ENCODE results near the gene ZNF697.

ZNF697 gene

DNA sequence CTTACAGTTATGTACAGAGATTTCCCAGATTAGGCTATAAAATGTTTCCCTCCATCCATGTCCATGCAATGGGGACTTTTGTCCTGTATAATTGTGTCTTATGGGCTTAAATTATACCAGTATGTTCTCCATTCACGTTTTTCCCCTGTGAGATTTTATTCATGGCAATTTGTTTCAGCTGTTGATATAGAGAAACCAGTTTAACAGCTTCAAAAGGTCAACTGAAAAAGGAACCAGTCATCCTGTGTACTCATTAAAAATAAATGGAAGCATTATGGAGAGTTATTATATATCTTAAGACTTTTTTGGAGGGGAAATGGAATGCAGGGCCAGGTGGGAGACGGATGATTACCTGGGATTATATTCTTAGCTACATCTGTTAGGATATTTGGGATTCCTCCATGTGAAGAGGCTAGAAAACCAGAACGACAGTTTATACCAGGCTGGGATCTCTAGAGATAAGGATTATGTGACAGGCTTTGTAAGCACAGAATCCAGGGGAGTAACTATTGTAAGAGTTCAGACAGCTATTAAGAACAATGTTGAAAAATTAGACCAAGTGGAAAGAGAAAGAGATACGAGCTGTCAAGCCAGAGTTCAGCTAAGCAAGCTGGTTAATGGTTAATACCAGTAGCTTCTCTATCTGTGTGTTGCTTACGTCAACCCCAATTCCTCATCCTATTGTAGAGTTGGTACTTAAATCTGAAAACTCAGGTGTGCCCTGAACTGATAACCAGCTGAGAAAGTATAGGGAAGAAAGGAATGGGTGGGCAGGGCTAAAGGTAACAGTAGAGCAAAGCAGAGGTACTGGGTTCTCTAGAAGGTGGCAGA lies 12.4 kb upstream of the ZNF697 start:
- DNase-seq = no peak

- no peak for DNase-seq
These were observed 11.6 kb upstream of the ZNF697 start for GRCh38 chr1:119659628-119660027.

DNA sequence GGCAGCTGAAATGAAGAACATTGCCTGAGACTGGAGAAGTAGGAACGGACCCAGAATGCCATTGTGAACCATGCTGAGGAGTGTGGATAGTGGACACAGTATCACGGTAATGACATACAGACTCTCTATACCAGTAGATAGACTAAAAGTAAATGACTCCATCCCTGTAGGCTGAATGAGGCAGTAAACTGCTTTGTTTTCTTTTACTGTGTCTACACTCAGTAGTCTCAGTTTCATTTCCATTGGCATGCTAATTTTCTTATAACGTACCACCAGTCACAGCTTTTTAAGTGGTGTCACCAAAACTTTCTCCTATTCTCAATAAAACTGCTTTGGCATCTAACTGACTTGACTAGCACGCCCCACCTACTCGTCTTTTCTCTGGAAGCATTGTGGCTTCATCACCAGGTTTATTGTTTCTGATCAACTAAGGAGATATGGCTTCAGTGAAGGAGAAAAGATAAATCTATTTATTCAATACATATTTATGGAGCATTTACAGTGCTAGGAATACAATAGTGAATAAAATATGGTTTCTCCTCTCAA lies 8.4 kb upstream of the ZNF697 start:
- DNase-seq = no peak

GRCh38 chr1:119655154-119655553 lies 7.1 kb upstream of the ZNF697 start:
- no peak for DNase-seq

GRCh38 chr1:119653839-119654170 lies 5.7 kb upstream of the ZNF697 start:
- no peak for DNase-seq

- no peak for DNase-seq
These were observed 5.2 kb upstream of the ZNF697 start for GRCh38 chr1:119653135-119653838.

GRCh38 chr1:119652587-119652986 lies 4.5 kb upstream of the ZNF697 start:
- no peak for DNase-seq

DNA sequence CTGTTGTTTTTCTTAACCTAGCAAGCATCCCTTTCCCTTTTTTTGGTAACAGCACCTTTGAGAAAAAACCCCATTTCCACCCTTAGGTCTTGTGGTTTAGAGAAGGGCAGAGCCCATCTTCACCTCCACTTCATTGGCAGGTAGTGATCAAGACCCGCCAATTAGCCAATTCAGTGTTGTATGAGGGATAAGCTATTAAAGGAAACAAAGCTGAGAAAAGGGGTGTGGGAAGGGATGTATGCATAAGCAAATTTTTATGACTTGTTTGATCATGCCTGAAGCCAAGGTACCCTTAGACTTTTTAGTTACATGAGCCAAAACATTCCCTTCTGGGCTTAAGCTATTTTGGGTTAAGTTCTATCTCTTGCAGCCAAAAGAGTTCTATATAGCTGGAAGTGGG lies 3.6 kb upstream of the ZNF697 start:
- no peak for DNase-seq

DNA sequence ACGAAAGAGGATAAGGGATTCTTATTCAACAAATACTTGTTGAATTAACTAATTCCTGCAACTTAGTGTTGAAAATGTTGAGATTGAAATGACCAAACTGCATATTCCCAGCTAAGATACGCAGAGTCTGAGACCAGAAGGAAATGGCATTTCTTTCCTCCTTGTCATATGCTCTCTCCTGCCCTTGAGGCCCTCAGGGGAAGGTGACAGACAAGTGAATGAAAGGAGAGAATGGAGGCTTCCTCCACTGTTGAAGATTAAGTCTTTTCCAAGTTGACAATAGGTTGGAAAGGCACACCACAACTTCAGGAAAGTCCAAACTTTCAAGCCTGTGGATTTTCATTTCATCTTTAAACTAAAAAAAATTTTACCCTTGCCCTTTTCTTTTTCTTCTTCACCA lies 3.1 kb upstream of the ZNF697 start:
- DNase-seq = no peak

DNA sequence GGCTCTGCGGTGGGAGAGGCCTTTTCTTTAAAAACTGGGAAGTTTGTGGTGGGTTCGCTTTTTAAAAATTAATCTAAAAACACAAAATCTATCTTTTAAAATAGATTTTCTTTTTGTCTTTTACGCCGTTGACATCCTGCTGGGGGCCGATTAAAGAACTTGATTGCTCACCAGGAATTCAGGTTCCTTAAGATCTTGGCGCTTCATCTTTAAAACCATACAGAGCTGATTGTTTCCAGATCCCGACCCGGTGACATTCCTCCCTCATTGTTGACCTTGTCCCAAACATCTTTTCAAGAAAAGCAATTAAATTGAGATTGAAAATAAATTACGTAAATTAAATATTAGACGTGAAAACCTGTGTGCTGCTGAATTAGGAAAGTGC lies 546 bp upstream of the ZNF697 start:
- no peak for DNase-seq

DNA sequence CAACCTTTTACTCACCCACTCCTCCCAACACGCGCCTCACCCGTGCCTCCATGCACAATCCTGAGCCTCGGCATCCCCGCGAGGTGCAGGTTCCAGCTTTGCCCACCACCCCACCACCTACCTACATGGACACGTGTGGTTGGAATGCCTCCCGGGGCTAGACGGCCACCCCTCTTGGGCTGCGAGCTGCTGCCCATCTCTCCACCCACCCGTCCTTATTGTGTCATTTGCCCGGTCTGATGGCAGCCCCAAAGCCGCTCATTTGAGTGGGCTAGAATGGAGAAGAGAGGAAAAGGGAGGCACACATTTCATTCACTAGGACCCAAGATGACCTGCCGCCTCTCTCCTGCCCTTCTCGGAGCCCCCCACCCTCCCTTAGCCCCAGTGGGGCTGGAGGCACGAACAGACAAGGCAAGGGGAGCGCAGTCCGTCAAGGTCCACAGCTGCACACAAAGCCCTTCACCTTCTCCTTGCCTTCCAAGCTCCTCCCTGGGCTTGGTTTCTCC lies 785 bp downstream of the ZNF697 start:
- no peak for DNase-seq

GRCh38 chr1:119646521-119647227 lies 1.4 kb downstream of the ZNF697 start:
- DNase-seq = no peak

DNA sequence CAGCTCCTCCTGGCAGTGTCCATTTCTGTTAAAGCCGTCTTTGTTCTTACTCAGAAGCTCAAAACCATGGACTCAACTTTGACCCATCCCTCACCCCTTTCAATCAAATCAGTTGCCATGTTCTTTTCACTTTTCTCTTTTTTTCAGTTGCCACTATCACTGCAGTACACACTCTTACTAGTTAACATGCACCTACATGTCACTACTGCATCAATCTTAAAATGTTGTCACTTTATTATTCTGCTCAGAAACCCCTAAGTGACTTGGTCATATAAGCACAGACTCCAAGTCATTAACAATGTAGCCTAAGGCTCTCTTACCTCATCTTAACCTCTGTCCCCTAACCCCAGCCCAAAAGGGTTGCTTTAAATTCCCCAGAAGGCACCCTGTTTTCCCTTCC lies 9.0 kb downstream of the ZNF697 start:
- DNase-seq = no peak

- no peak for DNase-seq
These were observed 10.4 kb downstream of the ZNF697 start for GRCh38 chr1:119637710-119638109.

DNA sequence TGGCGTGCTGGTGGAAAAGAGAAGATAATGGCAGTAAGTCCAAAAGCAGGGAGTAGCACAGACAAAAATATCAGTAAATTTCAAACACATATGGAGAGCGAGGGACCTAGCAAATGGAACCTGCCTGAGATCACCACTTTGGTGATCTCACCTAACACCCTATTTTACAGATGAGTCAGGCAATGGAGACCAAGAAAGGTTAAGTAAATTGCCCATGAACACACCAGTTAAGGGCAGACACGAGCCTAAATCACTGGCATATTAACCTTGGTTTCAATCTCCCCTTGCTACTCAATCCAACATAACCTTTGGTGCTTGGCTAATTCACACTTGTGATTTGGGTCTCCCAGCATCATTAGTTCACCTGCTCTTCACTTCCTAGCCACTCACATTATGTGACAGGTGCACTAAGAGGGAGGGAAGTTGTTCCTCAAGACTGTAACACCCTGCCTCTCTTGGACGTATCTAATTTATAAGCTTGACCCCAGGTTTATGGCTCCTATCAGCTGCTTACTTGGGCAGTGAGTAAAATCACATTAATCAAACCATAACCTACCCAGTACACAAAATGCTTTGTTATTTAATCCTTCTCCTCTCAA lies 11.5 kb downstream of the ZNF697 start:
- no peak for DNase-seq

DNA sequence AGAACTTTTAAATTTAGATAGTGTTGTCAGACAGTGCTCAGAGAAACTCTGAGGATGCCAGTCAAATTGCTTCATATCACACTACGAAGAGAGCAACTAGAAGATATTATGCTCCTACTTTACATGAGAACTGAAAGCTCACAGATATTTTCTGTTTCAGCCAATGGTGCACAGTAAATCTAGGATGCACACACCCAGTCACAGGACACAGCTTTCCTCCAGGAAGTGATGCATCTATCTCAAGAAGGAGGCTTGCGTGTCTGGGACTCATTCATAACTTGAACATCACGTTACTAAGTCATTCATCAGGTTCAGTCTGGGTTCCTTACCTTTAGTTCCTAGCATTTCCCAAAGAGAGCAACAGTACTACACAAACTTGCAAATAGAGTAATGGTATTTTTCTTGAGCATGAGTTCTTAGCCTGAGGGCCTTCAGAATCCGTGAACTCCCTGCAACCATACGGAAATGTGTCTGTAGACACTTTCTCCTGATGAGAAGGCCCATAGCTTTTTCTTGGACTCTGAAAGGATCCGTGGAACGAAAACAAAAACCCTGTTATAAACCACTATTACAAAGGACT lies 12.2 kb downstream of the ZNF697 start:
- DNase-seq = no peak

DNA sequence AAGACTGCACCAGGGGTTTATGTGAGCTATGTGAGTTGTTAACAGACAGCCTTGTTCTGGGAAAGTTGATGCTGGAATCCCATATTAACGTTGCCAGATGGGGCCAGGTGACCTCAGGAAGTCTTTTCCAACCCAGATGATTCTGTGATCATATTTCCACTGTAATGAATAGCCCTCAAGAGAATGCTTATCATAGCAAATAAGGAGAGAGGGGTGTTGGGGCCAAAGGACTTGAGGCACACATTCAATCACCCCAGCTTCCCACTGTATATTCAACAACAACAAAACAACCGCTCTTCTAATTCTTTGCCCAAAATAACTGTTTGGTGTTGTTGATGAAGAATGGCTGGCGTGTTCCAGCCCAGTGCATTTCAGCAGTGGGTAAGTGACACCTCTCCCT lies 14.1 kb downstream of the ZNF697 start:
- DNase-seq = no peak

DNA sequence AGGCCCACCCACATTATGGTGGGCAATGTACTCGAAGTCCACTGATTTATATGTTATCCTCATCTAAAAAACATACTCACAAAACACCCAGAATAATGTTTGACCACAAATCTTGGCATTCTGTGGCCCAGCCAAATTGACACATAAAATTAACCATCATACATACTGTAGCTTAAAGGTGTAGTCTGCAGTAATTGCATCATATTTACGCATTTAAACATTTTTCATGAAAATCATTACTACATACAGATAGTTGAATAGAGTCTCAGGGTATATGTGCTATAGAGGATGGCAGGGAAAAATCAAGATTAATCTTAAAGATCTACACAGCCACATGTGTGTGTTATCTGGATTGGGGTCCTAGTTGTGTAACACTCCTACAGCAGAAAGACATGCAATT lies 14.5 kb downstream of the ZNF697 start:
- DNase-seq = no peak

GRCh38 chr1:119632841-119633240 lies 15.2 kb downstream of the ZNF697 start:
- DNase-seq = no peak

DNA sequence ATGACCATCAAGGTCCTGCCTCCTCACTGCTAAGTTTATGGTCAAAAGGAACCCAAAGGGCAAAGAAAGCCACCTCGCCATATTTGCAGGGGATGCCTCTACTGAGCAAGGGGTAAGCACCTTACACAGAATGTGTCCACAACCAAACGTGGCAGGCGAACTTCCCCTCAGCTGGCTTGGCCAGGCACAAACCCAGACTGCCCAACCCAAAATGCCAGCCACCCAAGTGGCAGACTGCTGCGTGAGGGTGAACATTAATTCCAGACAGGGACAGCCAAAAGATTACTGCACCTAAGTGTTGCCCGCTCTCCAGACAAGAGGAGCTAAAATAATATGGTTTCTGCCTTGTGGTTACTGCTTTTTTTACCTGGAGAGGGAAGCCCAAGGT lies 16.0 kb downstream of the ZNF697 start:
- DNase-seq = no peak

GRCh38 chr1:119631433-119632102 lies 16.5 kb downstream of the ZNF697 start:
- no peak for DNase-seq

GRCh38 chr1:119631086-119631432 lies 17.0 kb downstream of the ZNF697 start:
- DNase-seq = no peak
